Neural cell (in vitro differentiated cells): ENCODE data around the gene TSNAX. TPM values are rescaled to one million over a fixed set of nuclear protein-coding genes. Genes with fewer than 3 reads are reported as not detected.
A peak's percentile ranks its signal among the peaks of the same experiment; 100 is the strongest.

Source experiments
- H2AFZ ChIP-seq: fragments of 200-600, 300-800 bp; sonication (generic), shearing (Covaris generic); 2 replicates; pipeline ENCODE4 v1.6.0; 2014; ENCODE audit warnings: low read depth, mild to moderate bottlenecking, antibody characterized with exemption, low read length, moderate library complexity
- H3F3A ChIP-seq: fragments of 200-600 bp; shearing (Covaris generic); 2 replicates; pipeline ENCODE4 v1.6.1; 2016; ENCODE audit warnings: mild to moderate bottlenecking, moderate library complexity, mixed read lengths, antibody characterized with exemption, low read length; ENCODE audit not compliant: insufficient read depth, poor library complexity, severe bottlenecking
- H3K27ac ChIP-seq: fragments of 200-600, 300-800 bp; sonication (generic), shearing (Covaris generic); 2 replicates; pipeline ENCODE4 v1.5.1; 2014; ENCODE audit warnings: mild to moderate bottlenecking, low read length, moderate library complexity
- H3K27me3 ChIP-seq: fragments of 300-800, 200-600 bp; sonication (generic), shearing (Covaris generic); 2 replicates; pipeline ENCODE4 v1.6.0; 2014; ENCODE audit warnings: mild to moderate bottlenecking, low read depth, low read length, moderate library complexity; ENCODE audit not compliant: insufficient read depth
- H3K36me3 ChIP-seq: fragments of 300-800, 200-600 bp; sonication (generic), shearing (Covaris generic); 2 replicates; pipeline ENCODE4 v1.5.1; 2014; ENCODE audit warnings: mild to moderate bottlenecking, antibody characterized with exemption, low read length, moderate library complexity; ENCODE audit not compliant: insufficient read depth
- H3K4me2 ChIP-seq: fragments of 300-800, 200-600 bp; sonication (generic), shearing (Covaris generic); 2 replicates; pipeline ENCODE4 v1.6.0; 2014; ENCODE audit warnings: mild to moderate bottlenecking, low read length
- H3K4me3 ChIP-seq: fragments of 300-800, 200-600 bp; sonication (generic), shearing (Covaris generic); 2 replicates; pipeline ENCODE4 v1.5.1; 2014; ENCODE audit warnings: mild to moderate bottlenecking, low read length, moderate library complexity
- H3K79me2 ChIP-seq: fragments of 200-600 bp; shearing (Covaris generic); replicated peaks from 2 replicates; pipeline ENCODE4 v1.6.0; 2014; ENCODE audit warnings: mild to moderate bottlenecking, low read length, moderate library complexity; ENCODE audit not compliant: insufficient read depth
- H3K9ac ChIP-seq: fragments of 300-800, 200-600 bp; sonication (generic), shearing (Covaris generic); 2 replicates; pipeline ENCODE4 v1.6.1; 2016; ENCODE audit warnings: mild to moderate bottlenecking, low read length, mixed read lengths
- H3K9me2 ChIP-seq: fragments of 200-600 bp; shearing (Covaris generic); 2 replicates; pipeline ENCODE4 v1.6.1; 2016; ENCODE audit warnings: mild to moderate bottlenecking, low read length, mixed read lengths; ENCODE audit not compliant: insufficient read depth
- H3K9me3 ChIP-seq: fragments of 200-600, 300-800 bp; sonication (generic), shearing (Covaris generic); 2 replicates; pipeline ENCODE4 v1.6.1; 2016; ENCODE audit warnings: mild to moderate bottlenecking, mixed run types, low read length, moderate library complexity, mixed read lengths
- H4K20me1 ChIP-seq: fragments of 200-600 bp; shearing (Covaris generic); 2 replicates; pipeline ENCODE4 v1.6.1; 2016; ENCODE audit warnings: mild to moderate bottlenecking, mixed run types; ENCODE audit not compliant: insufficient read depth
- CTCF ChIP-seq: fragments of 450-650 bp; IDR thresholded peaks from 2 replicates; pipeline ENCODE4 v1.5.1; 2014; ENCODE audit warnings: antibody characterized with exemption, mild to moderate bottlenecking, moderate library complexity; ENCODE audit not compliant: poor library complexity, severe bottlenecking
- EP300 ChIP-seq: fragments of 450-650 bp; conservative IDR thresholded peaks from 2 replicates; pipeline ENCODE4 v1.6.1; 2014; ENCODE audit warnings: antibody characterized with exemption, mild to moderate bottlenecking, moderate library complexity; ENCODE audit not compliant: poor library complexity, severe bottlenecking
- EZH2 ChIP-seq: fragments of 200-600, 300-800 bp; shearing (Covaris generic), sonication (generic); IDR thresholded peaks from 2 replicates; pipeline ENCODE4 v1.6.1; 2014; ENCODE audit warnings: antibody characterized with exemption, low read length, borderline replicate concordance, mild to moderate bottlenecking; ENCODE audit not compliant: insufficient read depth, poor library complexity, severe bottlenecking
- MXI1 ChIP-seq: fragments of 450-650 bp; conservative IDR thresholded peaks from 2 replicates; pipeline ENCODE4 v1.6.1; 2014; ENCODE audit warnings: antibody characterized with exemption, mild to moderate bottlenecking; ENCODE audit not compliant: poor library complexity, severe bottlenecking
- POLR2AphosphoS5 ChIP-seq: IDR thresholded peaks from 2 replicates; pipeline ENCODE4 v1.6.1; 2012
- RAD21 ChIP-seq: fragments of 450-650 bp; conservative IDR thresholded peaks from 2 replicates; pipeline ENCODE4 v1.6.1; 2014; ENCODE audit warnings: antibody characterized with exemption, mild to moderate bottlenecking, moderate library complexity
- REST ChIP-seq: IDR thresholded peaks from 2 replicates; pipeline ENCODE4 v1.6.1; 2012; ENCODE audit warnings: borderline replicate concordance
- SMC3 ChIP-seq: fragments of 450-650 bp; conservative IDR thresholded peaks from 2 replicates; pipeline ENCODE4 v1.6.1; 2014; ENCODE audit warnings: antibody characterized with exemption, mild to moderate bottlenecking, moderate library complexity; ENCODE audit not compliant: poor library complexity
- TAF1 ChIP-seq: IDR thresholded peaks from 2 replicates; pipeline ENCODE4 v1.6.1; 2012; ENCODE audit warnings: low read depth
- polyA plus RNA-seq: library from polyadenylated mRNA; depleted of rRNA; stranded (reverse); fragments of >200 nt; gene quantifications from 2 replicates; pipeline ENCODE4 v1.2.3, GENCODE V29; 2014

Gene TSNAX
- polyA plus RNA-seq, 1 donor from 2014 or later: 55.2 TPM

GRCh38 chr1:231527586-231528171 is 790 bp upstream of the TSNAX start:
- no peaks in the 10 kb centered on the region for H3K27me3 ChIP-seq
- H3K79me2 ChIP-seq: peaks cover 32% of the 10 kb centered on the region
- peak overlapping the region; percentile 42 for H3K4me2 ChIP-seq
- H4K20me1 ChIP-seq: no peaks in the 10 kb centered on the region
- H3K9me2 ChIP-seq: no peaks in the 10 kb centered on the region
- H3K36me3 ChIP-seq: no peaks in the 10 kb centered on the region
- no peaks in the 10 kb centered on the region for H3K9me3 ChIP-seq
- H3F3A ChIP-seq: peaks cover 4% of the 10 kb centered on the region
- no peak overlapping the region for H3K27ac ChIP-seq
- peak overlapping the region; percentile 72 for H3K4me3 ChIP-seq
- H2AFZ ChIP-seq: peak overlapping the region; percentile 77
- peak overlapping the region; percentile 85 for H3K9ac ChIP-seq
- TF ChIP-seq TAF1 (no peak), CTCF (no peak), SMC3 (no peak), EZH2 (no peak), POLR2AphosphoS5 (no peak), MXI1 (no peak), REST (no peak), EP300 (no peak), RAD21 (no peak)

- Histone ChIP-seq H3K9me2 (no peaks in the 10 kb centered on the region), H3K27me3 (no peaks in the 10 kb centered on the region), H4K20me1 (no peaks in the 10 kb centered on the region), H3K36me3 (no peaks in the 10 kb centered on the region), H3K4me2 (no peak overlapping the region), H3K9ac (no peak overlapping the region), H3K9me3 (no peaks in the 10 kb centered on the region), H3F3A (peaks cover 4% of the 10 kb centered on the region), H2AFZ (no peak overlapping the region), H3K79me2 (peaks cover 57% of the 10 kb centered on the region), H3K27ac (no peak overlapping the region), H3K4me3 (no peak overlapping the region)
- TF ChIP-seq POLR2AphosphoS5: no peak
Observed at GRCh38 chr1:231533240-231533639, 4.8 kb downstream of the TSNAX start.

- no peak overlapping the region for H3K9ac ChIP-seq
- TF ChIP-seq POLR2AphosphoS5: no peak
- TF ChIP-seq TAF1: no peak
- no peak for TF ChIP-seq EZH2
- TF ChIP-seq EP300: no peak
- no peak for TF ChIP-seq CTCF
- no peak for TF ChIP-seq SMC3
- no peak for TF ChIP-seq MXI1
- TF ChIP-seq REST: no peak
- no peak for TF ChIP-seq RAD21
- H3K4me3 ChIP-seq: no peak overlapping the region
Observed at GRCh38 chr1:231534703-231535159, 6.3 kb downstream of the TSNAX start.

More at GRCh38 chr1:231534703-231535159, 6.3 kb downstream of the TSNAX start:
- Histone ChIP-seq H3K4me2 (no peak overlapping the region), H3K9me3 (no peaks in the 10 kb centered on the region), H3K36me3 (no peaks in the 10 kb centered on the region), H3K27ac (no peak overlapping the region), H3K79me2 (peaks cover 52% of the 10 kb centered on the region), H4K20me1 (no peaks in the 10 kb centered on the region), H2AFZ (no peak overlapping the region), H3F3A (no peaks in the 10 kb centered on the region), H3K9me2 (no peaks in the 10 kb centered on the region), H3K27me3 (no peaks in the 10 kb centered on the region)
